Measurements from ENCODE around the gene PLA1A. TPM values are rescaled to one million over a fixed set of nuclear protein-coding genes. Genes with fewer than 3 reads are reported as not detected.

The PLA1A gene
- total and polyA plus RNA-seq, 4 donors: 1.8 to 10.3 (median 6.6) TPM

- Histone ChIP-seq H3K9me3 (ENCODE audit: control insufficient read depth in 4 of 4, insufficient read depth in 3 of 4, low read length in 3 of 4) (no peaks in the 10 kb centered on the region), H3K27me3 (ENCODE audit: control insufficient read depth in 3 of 3, insufficient read depth in 3 of 3, low read length in 2 of 3) (no peaks in the 10 kb centered on the region), H3K4me1 (ENCODE audit: control insufficient read depth in 5 of 5, insufficient read depth in 5 of 5, low read length in 5 of 5) (peaks cover 0 to 25% (median 11%) of the 10 kb centered on the region in 5 donors), H3K9ac (ENCODE audit: insufficient read depth in 1 of 2, low read length in 2 of 2) (no peak overlapping the region), H3K27ac (ENCODE audit: low read depth in 1 of 2, low read length in 1 of 2) (peak overlapping the region; percentile 39 to 85), H3K4me3 (no peak overlapping the region), H3K36me3 (ENCODE audit: control insufficient read depth in 4 of 4, insufficient read depth in 4 of 4, low read length in 4 of 4) (peaks cover 0 to 9% (median 2%) of the 10 kb centered on the region in 4 donors)
- 69 to 86% methylated on average over 12 of the region's 12 CpGs for WGBS, 2 donors
- ATAC-seq (ENCODE audit: insufficient read depth, low FRiP score): no peak
- TF ChIP-seq CTCF (IDR thresholded peaks at IDR 0.05; ENCODE audit: control extremely low read depth, extremely low read depth): no peak
- peak in 2 of 3 donors; percentile 23 to 46 for DNase-seq
Observed at GRCh38 chr3:119647843-119648575, 50.3 kb downstream of the PLA1A start.

DNA sequence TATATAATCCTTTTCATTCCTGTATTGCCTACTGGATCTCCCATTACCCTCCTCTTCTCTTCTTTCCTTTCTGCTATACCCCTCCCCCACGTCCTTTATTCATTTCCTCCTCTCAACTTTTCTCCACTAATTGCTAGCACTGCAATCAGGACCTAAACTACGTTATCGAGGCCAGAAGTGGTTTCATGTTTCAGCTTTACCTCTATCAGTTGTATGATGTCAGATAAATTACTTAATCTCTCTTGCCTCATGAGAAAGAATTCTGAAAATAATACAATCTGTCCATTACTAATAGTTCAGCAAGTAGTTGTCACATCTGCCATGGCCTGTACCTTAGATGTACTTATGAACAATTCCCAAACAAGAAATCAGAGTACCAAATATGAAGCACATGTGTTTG lies 52.1 kb downstream of the PLA1A start:
- DNase-seq (peak in 1 of 3 donors; percentile 33), ATAC-seq (ENCODE audit: insufficient read depth, low FRiP score) (no peak)
- Histone ChIP-seq H3K27me3 (ENCODE audit: control insufficient read depth in 3 of 3, insufficient read depth in 3 of 3, low read length in 2 of 3) (no peaks in the 10 kb centered on the region), H3K36me3 (ENCODE audit: control insufficient read depth in 4 of 4, insufficient read depth in 4 of 4, low read length in 4 of 4) (peaks cover 0 to 18% (median 2%) of the 10 kb centered on the region in 4 donors), H3K4me1 (ENCODE audit: control insufficient read depth in 5 of 5, insufficient read depth in 5 of 5, low read length in 5 of 5) (peaks cover 0 to 18% (median 10%) of the 10 kb centered on the region in 5 donors), H3K9ac (ENCODE audit: insufficient read depth in 1 of 2, low read length in 2 of 2) (no peak overlapping the region), H3K27ac (ENCODE audit: low read depth in 1 of 2, low read length in 1 of 2) (peak overlapping the region in 1 of 2 donors; percentile 29), H3K4me3 (no peak overlapping the region), H3K9me3 (ENCODE audit: control insufficient read depth in 4 of 4, insufficient read depth in 3 of 4, low read length in 3 of 4) (no peaks in the 10 kb centered on the region)
- WGBS, 2 donors: 50 to 54% methylated on average over 3 of the region's 3 CpGs
- TF ChIP-seq CTCF (IDR thresholded peaks at IDR 0.05; ENCODE audit: control extremely low read depth, extremely low read depth): no peak

- Histone ChIP-seq H3K27me3 (ENCODE audit: control insufficient read depth in 3 of 3, insufficient read depth in 3 of 3, low read length in 2 of 3) (no peaks in the 10 kb centered on the region), H3K4me3 (no peak overlapping the region), H3K36me3 (ENCODE audit: control insufficient read depth in 4 of 4, insufficient read depth in 4 of 4, low read length in 4 of 4) (peaks cover 0 to 21% (median 2%) of the 10 kb centered on the region in 4 donors), H3K27ac (ENCODE audit: low read depth in 1 of 2, low read length in 1 of 2) (peak overlapping the region; percentile 20 to 96), H3K4me1 (ENCODE audit: control insufficient read depth in 5 of 5, insufficient read depth in 5 of 5, low read length in 5 of 5) (peaks cover 0 to 18% (median 8%) of the 10 kb centered on the region in 5 donors), H3K9me3 (ENCODE audit: control insufficient read depth in 4 of 4, insufficient read depth in 3 of 4, low read length in 3 of 4) (no peaks in the 10 kb centered on the region), H3K9ac (ENCODE audit: insufficient read depth in 1 of 2, low read length in 2 of 2) (no peak overlapping the region)
- ATAC-seq (ENCODE audit: insufficient read depth, low FRiP score): peak; percentile 36
- no peak for DNase-seq
- TF ChIP-seq CTCF (IDR thresholded peaks at IDR 0.05; ENCODE audit: control extremely low read depth, extremely low read depth): no peak
- WGBS, 2 donors: 74 to 84% methylated on average over 7 of the region's 7 CpGs
Observed at GRCh38 chr3:119652306-119653033, 54.8 kb downstream of the PLA1A start.
